Measurements from ENCODE around the gene AUH.
"Not testable (repeated sequence)": the region's sequence is repeated elsewhere in the genome, so short reads cannot be mapped to it uniquely, and the experiment has no call there.

The AUH gene

DNA sequence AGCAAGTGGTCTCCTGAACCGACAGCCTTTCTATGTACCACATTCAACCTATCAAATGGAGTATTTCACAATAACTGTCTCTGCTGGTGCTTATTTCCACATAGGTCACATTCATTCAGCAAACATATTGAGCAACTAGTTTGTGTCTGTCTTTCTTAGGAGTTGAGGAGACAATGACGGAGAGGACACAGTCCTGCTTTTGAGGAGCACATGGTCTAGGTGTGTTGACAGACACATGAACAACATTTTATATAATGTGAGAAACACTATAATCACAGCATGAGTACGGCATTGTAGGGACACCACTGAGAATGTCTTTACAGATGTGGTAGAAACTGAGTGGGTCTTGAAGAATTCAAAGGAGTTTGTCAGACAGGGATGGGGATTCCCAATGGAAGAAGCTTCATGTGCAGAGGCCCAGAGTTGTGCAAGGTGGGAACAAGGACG, 33.4 kb upstream of the AUH start:
- Histone ChIP-seq H3K27me3 (ENCODE audit: insufficient read depth, low read length) (no peaks in the 10 kb centered on the region), H3K36me3 (ENCODE audit: insufficient read depth, low read length) (no peaks in the 10 kb centered on the region), H3K4me1 (ENCODE audit: control insufficient read depth, insufficient read depth, low read length, unreplicated experiment) (peaks cover 31% of the 10 kb centered on the region), H2AFZ (ENCODE audit: low read length, unreplicated experiment) (no peak overlapping the region), H3K4me3 (ENCODE audit: low read depth, low read length) (0 out of 2 replicates have a peak overlapping the region, but pooled peaks have one; percentile 31), H3K27ac (ENCODE audit: low read depth, low read length) (peak overlapping the region; percentile 72), H3K79me2 (ENCODE audit: control insufficient read depth, insufficient read depth, low read length, unreplicated experiment) (no peaks in the 10 kb centered on the region)

GRCh38 chr9:91393826-91394225, 32.1 kb upstream of the AUH start:
- no peaks in the 10 kb centered on the region for H3K36me3 ChIP-seq (ENCODE audit: insufficient read depth, low read length)

GRCh38 chr9:91392435-91392834, 30.7 kb upstream of the AUH start:
- Histone ChIP-seq H3K4me3 (ENCODE audit: low read depth, low read length) (no peak overlapping the region), H3K27ac (ENCODE audit: low read depth, low read length) (no peak overlapping the region), H3K4me1 (ENCODE audit: control insufficient read depth, insufficient read depth, low read length, unreplicated experiment) (peaks cover 31% of the 10 kb centered on the region), H3K79me2 (ENCODE audit: control insufficient read depth, insufficient read depth, low read length, unreplicated experiment) (no peaks in the 10 kb centered on the region), H2AFZ (ENCODE audit: low read length, unreplicated experiment) (no peak overlapping the region), H3K27me3 (ENCODE audit: insufficient read depth, low read length) (no peaks in the 10 kb centered on the region), H3K36me3 (ENCODE audit: insufficient read depth, low read length) (no peaks in the 10 kb centered on the region)

More at GRCh38 chr9:91393826-91394225, 32.1 kb upstream of the AUH start:
- H2AFZ ChIP-seq (ENCODE audit: low read length, unreplicated experiment): no peak overlapping the region
- H3K27ac ChIP-seq (ENCODE audit: low read depth, low read length): no peak overlapping the region
- no peaks in the 10 kb centered on the region for H3K79me2 ChIP-seq (ENCODE audit: control insufficient read depth, insufficient read depth, low read length, unreplicated experiment)
- no peak overlapping the region for H3K4me3 ChIP-seq (ENCODE audit: low read depth, low read length)
- peaks cover 31% of the 10 kb centered on the region for H3K4me1 ChIP-seq (ENCODE audit: control insufficient read depth, insufficient read depth, low read length, unreplicated experiment)
- H3K27me3 ChIP-seq (ENCODE audit: insufficient read depth, low read length): no peaks in the 10 kb centered on the region

GRCh38 chr9:91391818-91392217, 30.1 kb upstream of the AUH start:
- H3K27me3 ChIP-seq (ENCODE audit: insufficient read depth, low read length): no peaks in the 10 kb centered on the region
- H3K4me1 ChIP-seq (ENCODE audit: control insufficient read depth, insufficient read depth, low read length, unreplicated experiment): peaks cover 31% of the 10 kb centered on the region
- no peak overlapping the region for H3K4me3 ChIP-seq (ENCODE audit: low read depth, low read length)
- H3K36me3 ChIP-seq (ENCODE audit: insufficient read depth, low read length): no peaks in the 10 kb centered on the region
- no peaks in the 10 kb centered on the region for H3K79me2 ChIP-seq (ENCODE audit: control insufficient read depth, insufficient read depth, low read length, unreplicated experiment)
- H3K27ac ChIP-seq (ENCODE audit: low read depth, low read length): no peak overlapping the region
- H2AFZ ChIP-seq (ENCODE audit: low read length, unreplicated experiment): no peak overlapping the region

DNA sequence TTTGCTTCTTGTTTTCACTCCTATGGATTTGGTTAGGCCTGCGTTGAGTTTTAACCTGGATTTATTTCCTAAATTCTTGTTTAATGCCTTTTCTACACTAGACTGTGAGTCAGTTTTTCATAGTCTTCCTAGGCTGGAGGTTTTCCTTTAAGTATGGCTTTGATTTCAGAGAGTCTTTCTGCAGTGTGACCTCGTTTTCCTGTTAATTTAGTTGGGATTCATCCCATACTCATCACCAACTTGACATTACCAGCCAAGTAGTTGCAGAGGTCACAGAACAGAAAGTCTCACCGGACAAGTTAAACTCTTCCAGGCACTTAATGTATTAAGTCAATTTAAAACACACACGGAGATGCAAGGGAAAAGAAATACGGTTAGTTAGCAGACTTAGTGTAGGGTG, 29.7 kb upstream of the AUH start:
- peaks cover 28% of the 10 kb centered on the region for H3K4me1 ChIP-seq (ENCODE audit: control insufficient read depth, insufficient read depth, low read length, unreplicated experiment)
- no peak overlapping the region for H3K27ac ChIP-seq (ENCODE audit: low read depth, low read length)
- no peaks in the 10 kb centered on the region for H3K36me3 ChIP-seq (ENCODE audit: insufficient read depth, low read length)
- H3K79me2 ChIP-seq (ENCODE audit: control insufficient read depth, insufficient read depth, low read length, unreplicated experiment): no peaks in the 10 kb centered on the region
- peak overlapping the region; percentile 40 for H2AFZ ChIP-seq (ENCODE audit: low read length, unreplicated experiment)
- H3K27me3 ChIP-seq (ENCODE audit: insufficient read depth, low read length): no peaks in the 10 kb centered on the region
- H3K4me3 ChIP-seq (ENCODE audit: low read depth, low read length): no peak overlapping the region

DNA sequence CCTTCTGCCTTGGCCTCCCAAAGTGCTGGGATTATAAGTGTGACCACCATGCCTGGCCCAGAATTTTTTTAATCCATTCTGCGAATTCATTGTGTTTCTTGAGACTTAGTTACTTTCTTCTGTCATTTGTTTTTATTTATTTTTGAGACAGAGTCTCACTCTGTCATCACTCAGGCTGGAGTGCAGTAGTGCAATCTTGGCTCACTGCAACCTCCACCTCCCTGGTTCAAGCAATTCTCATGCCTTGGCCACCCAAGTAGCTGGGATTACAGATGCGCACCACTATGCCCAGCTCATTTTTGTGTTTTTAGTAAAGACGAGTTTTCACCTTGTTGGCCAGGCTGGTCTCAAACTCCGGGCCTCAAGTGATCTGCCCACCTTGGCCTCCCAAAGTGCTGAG, 28.0 kb upstream of the AUH start:
- H3K79me2 ChIP-seq (ENCODE audit: control insufficient read depth, insufficient read depth, low read length, unreplicated experiment); H3K4me3 ChIP-seq (ENCODE audit: low read depth, low read length); H3K36me3 ChIP-seq (ENCODE audit: insufficient read depth, low read length); H3K27me3 ChIP-seq (ENCODE audit: insufficient read depth, low read length); H3K27ac ChIP-seq (ENCODE audit: low read depth, low read length); H2AFZ ChIP-seq (ENCODE audit: low read length, unreplicated experiment): not testable (repeated sequence)
- peaks cover 11% of the 10 kb centered on the region for H3K4me1 ChIP-seq (ENCODE audit: control insufficient read depth, insufficient read depth, low read length, unreplicated experiment)

GRCh38 chr9:91386765-91387164, 25.0 kb upstream of the AUH start:
- Histone ChIP-seq H3K79me2 (ENCODE audit: control insufficient read depth, insufficient read depth, low read length, unreplicated experiment) (no peaks in the 10 kb centered on the region), H2AFZ (ENCODE audit: low read length, unreplicated experiment) (no peak overlapping the region), H3K27me3 (ENCODE audit: insufficient read depth, low read length) (no peaks in the 10 kb centered on the region)

DNA sequence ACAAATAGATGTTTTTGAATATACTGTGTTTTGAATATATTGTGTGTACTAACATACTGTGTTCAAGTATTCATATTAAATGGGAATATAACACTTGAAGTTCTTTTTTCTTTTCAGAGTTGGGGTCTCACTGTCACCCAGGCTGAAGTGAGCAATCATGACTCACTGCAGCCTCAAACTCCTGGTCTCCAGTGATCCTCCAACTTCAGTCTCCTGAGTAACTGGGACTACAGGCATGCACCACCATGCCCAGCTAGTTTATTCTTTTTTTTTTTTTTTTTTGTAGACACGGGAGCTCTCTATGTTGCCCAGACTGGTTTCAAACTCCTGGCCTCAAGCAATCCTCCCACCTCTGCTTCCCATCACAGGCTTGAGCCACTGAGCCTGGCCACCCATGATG, 23.2 kb upstream of the AUH start:
- Histone ChIP-seq H3K4me3 (ENCODE audit: low read depth, low read length) (no peak overlapping the region), H3K27ac (ENCODE audit: low read depth, low read length) (no peak overlapping the region), H3K36me3 (ENCODE audit: insufficient read depth, low read length) (no peaks in the 10 kb centered on the region), H3K4me1 (ENCODE audit: control insufficient read depth, insufficient read depth, low read length, unreplicated experiment) (no peaks in the 10 kb centered on the region), H3K79me2 (ENCODE audit: control insufficient read depth, insufficient read depth, low read length, unreplicated experiment) (no peaks in the 10 kb centered on the region), H3K27me3 (ENCODE audit: insufficient read depth, low read length) (no peaks in the 10 kb centered on the region), H2AFZ (ENCODE audit: low read length, unreplicated experiment) (no peak overlapping the region)

More at GRCh38 chr9:91386765-91387164, 25.0 kb upstream of the AUH start:
- Histone ChIP-seq H3K4me3 (ENCODE audit: low read depth, low read length) (no peak overlapping the region), H3K27ac (ENCODE audit: low read depth, low read length) (no peak overlapping the region), H3K36me3 (ENCODE audit: insufficient read depth, low read length) (no peaks in the 10 kb centered on the region), H3K4me1 (ENCODE audit: control insufficient read depth, insufficient read depth, low read length, unreplicated experiment) (peaks cover 7% of the 10 kb centered on the region)

GRCh38 chr9:91383577-91383976, 21.9 kb upstream of the AUH start:
- Histone ChIP-seq H2AFZ (ENCODE audit: low read length, unreplicated experiment) (no peak overlapping the region), H3K27me3 (ENCODE audit: insufficient read depth, low read length) (no peaks in the 10 kb centered on the region)

DNA sequence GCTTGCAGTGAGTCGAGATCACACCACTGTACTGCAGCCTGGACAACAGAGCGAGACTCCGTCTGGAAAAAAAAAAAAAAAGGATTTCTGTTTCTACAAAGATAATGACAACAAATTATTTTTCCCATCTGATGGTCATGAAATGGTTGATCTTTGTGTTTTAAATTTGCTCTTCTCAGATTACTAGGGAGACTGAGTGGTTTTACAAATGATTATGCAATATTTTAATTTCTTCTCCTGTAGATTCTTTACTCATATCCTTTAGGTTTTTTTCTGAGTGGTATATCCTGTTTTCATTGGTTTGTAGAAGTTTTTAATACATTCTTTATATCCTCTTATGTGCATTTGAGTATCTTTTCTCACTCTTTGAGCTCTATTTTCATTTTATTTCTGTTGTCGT, 20.6 kb upstream of the AUH start:
- peaks cover 10% of the 10 kb centered on the region for H3K4me1 ChIP-seq (ENCODE audit: control insufficient read depth, insufficient read depth, low read length, unreplicated experiment)
- H3K4me3 ChIP-seq (ENCODE audit: low read depth, low read length): no peak overlapping the region
- no peaks in the 10 kb centered on the region for H3K36me3 ChIP-seq (ENCODE audit: insufficient read depth, low read length)

More at GRCh38 chr9:91383577-91383976, 21.9 kb upstream of the AUH start:
- peaks cover 4% of the 10 kb centered on the region for H3K4me1 ChIP-seq (ENCODE audit: control insufficient read depth, insufficient read depth, low read length, unreplicated experiment)
- no peak overlapping the region for H3K27ac ChIP-seq (ENCODE audit: low read depth, low read length)
- H3K4me3 ChIP-seq (ENCODE audit: low read depth, low read length): no peak overlapping the region
- no peaks in the 10 kb centered on the region for H3K79me2 ChIP-seq (ENCODE audit: control insufficient read depth, insufficient read depth, low read length, unreplicated experiment)
- H3K36me3 ChIP-seq (ENCODE audit: insufficient read depth, low read length): no peaks in the 10 kb centered on the region

DNA sequence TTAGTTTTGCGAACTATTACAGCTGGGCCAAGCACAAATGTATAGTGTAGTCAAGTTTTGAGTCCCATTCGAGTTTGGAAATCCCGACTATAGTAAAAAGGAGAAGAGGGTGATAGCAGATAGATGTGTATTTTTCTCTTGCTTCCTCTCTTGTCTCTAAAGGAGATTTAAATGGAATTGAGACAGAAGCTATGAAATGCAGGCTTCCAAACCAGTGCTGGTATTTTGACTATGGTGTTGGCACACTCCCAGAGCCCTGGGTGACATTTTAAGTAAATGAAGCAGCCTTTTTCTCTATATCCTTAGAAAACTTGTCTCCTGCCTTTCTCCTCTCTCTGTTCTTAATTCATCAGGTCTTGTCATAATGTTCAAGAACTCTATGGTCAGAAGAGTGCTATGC, 17.7 kb upstream of the AUH start:
- no peaks in the 10 kb centered on the region for H3K27me3 ChIP-seq (ENCODE audit: insufficient read depth, low read length)
- H3K4me3 ChIP-seq (ENCODE audit: low read depth, low read length): no peak overlapping the region
- no peak overlapping the region for H2AFZ ChIP-seq (ENCODE audit: low read length, unreplicated experiment)
- H3K27ac ChIP-seq (ENCODE audit: low read depth, low read length): no peak overlapping the region
- no peaks in the 10 kb centered on the region for H3K36me3 ChIP-seq (ENCODE audit: insufficient read depth, low read length)
- H3K79me2 ChIP-seq (ENCODE audit: control insufficient read depth, insufficient read depth, low read length, unreplicated experiment): no peaks in the 10 kb centered on the region
- H3K4me1 ChIP-seq (ENCODE audit: control insufficient read depth, insufficient read depth, low read length, unreplicated experiment): peaks cover 17% of the 10 kb centered on the region

More for the DNA sequence above, 20.6 kb upstream of the AUH start:
- no peak overlapping the region for H2AFZ ChIP-seq (ENCODE audit: low read length, unreplicated experiment)
- no peaks in the 10 kb centered on the region for H3K27me3 ChIP-seq (ENCODE audit: insufficient read depth, low read length)
- no peaks in the 10 kb centered on the region for H3K79me2 ChIP-seq (ENCODE audit: control insufficient read depth, insufficient read depth, low read length, unreplicated experiment)
- H3K27ac ChIP-seq (ENCODE audit: low read depth, low read length): no peak overlapping the region

Data from ACC112 (cell line).